PC-3 (cell line): ENCODE measurements around the gene PCDH1. TPM values are rescaled to one million over a fixed set of nuclear protein-coding genes. Genes with fewer than 3 reads are reported as not detected.

ENCODE experiments used
- ATAC-seq: fragments of 200-7000 bp; cut with Tn5 transposase; 2 replicates; pipeline ENCODE4 v1.9.1; 2020; ENCODE audit warnings: mild to moderate bottlenecking, moderate library complexity
- BruUV-seq: library from RNA; stranded (reverse); fragments of 400-500 nt; replicated peaks from 2 replicates; lab custom pipeline; 2021; lab: Mats Ljungman, UMichigan
- CTCF ChIA-PET: fragments of 300-600 bp; sonication (Branson Sonifier 250); formaldehyde crosslinking; loops from one replicate; lab custom pipeline; 2022; ENCODE audit warnings: antibody characterized with exemption; lab: Charles Lee
- POLR2A ChIA-PET: fragments of 300-600 bp; sonication (Branson Sonifier 250); formaldehyde crosslinking; loops from one replicate; lab custom pipeline; 2022; ENCODE audit warnings: antibody characterized with exemption; ENCODE audit not compliant: unreplicated experiment; lab: Charles Lee
- DNase-seq: peaks from one replicate; pipeline ENCODE4 v3.0.0-alpha.2; 2015
- H2AFZ ChIP-seq: fragments of 300-600 bp; sonication (generic); 2 replicates; pipeline ENCODE4 v1.6.0; 2016; ENCODE audit warnings: antibody characterized with exemption, low read length
- H3F3A ChIP-seq: fragments of 300-600 bp; sonication (generic); one replicate; pipeline ENCODE4 v1.6.0; 2017; ENCODE audit warnings: antibody characterized with exemption, low read length, control low read depth, mild to moderate bottlenecking; ENCODE audit not compliant: unreplicated experiment
- H3K27ac ChIP-seq: fragments of 300-600 bp; sonication (generic); 2 replicates; pipeline ENCODE4 v1.5.1; 2016; ENCODE audit warnings: mild to moderate bottlenecking, low read length
- H3K27me3 ChIP-seq: fragments of 300-600 bp; sonication (generic); 2 replicates; pipeline ENCODE4 v1.6.1; 2016; ENCODE audit warnings: low read length, mixed read lengths
- H3K36me3 ChIP-seq: fragments of 300-600 bp; sonication (generic); 2 replicates; pipeline ENCODE4 v1.6.1; 2016; ENCODE audit warnings: low read depth, mixed run types, low read length, mixed read lengths
- H3K4me1 ChIP-seq: fragments of 300-600 bp; sonication (generic); 2 replicates; pipeline ENCODE4 v1.5.1; 2016; ENCODE audit warnings: low read length; ENCODE audit not compliant: insufficient read depth
- H3K4me2 ChIP-seq: fragments of 300-600 bp; sonication (generic); 2 replicates; pipeline ENCODE4 v1.6.0; 2016; ENCODE audit warnings: low read length
- H3K4me3 ChIP-seq: fragments of 300-600 bp; sonication (generic); 2 replicates; pipeline ENCODE4 v1.5.1; 2016; ENCODE audit warnings: mild to moderate bottlenecking, low read length, mixed read lengths
- H3K79me2 ChIP-seq: fragments of 300-600 bp; sonication (generic); 2 replicates; pipeline ENCODE4 v1.6.1; 2017; ENCODE audit warnings: low read length, mixed read lengths
- H3K9ac ChIP-seq: fragments of 300-600 bp; sonication (generic); 2 replicates; pipeline ENCODE4 v1.6.0; 2016; ENCODE audit warnings: mild to moderate bottlenecking, low read length
- H3K9me2 ChIP-seq: fragments of 300-600 bp; sonication (generic); replicated peaks from 2 replicates; pipeline ENCODE4 v1.6.1; 2016; ENCODE audit warnings: mixed run types, low read length, mixed read lengths
- H3K9me3 ChIP-seq: fragments of 300-600 bp; sonication (generic); 2 replicates; pipeline ENCODE4 v1.6.1; 2016; ENCODE audit warnings: low read length, mixed read lengths
- H4K20me1 ChIP-seq: fragments of 300-600 bp; sonication (generic); 2 replicates; pipeline ENCODE4 v1.6.1; 2016; ENCODE audit warnings: low read length, mixed read lengths
- EZH2 ChIP-seq: fragments of 300-600 bp; sonication (generic); IDR thresholded peaks from one replicate; pipeline ENCODE4 v1.6.1; 2017; ENCODE audit warnings: antibody characterized with exemption, mild to moderate bottlenecking, low read length; ENCODE audit not compliant: unreplicated experiment
- EZH2phosphoT487 ChIP-seq: fragments of 300-600 bp; sonication (generic); IDR thresholded peaks from 2 replicates; pipeline ENCODE4 v1.6.1; 2018; ENCODE audit warnings: mild to moderate bottlenecking, antibody characterized with exemption, low read length, borderline replicate concordance
- intact Hi-C: fragments of 100-400 bp; cut with micrococcal nuclease; formaldehyde crosslinking; loops from 2 replicates; pipeline ENCODE4 v1.9.0; 2023
- total RNA-seq: library from RNA; depleted of rRNA; stranded (reverse); fragments of >200 nt; gene quantifications from 2 replicates; pipeline ENCODE4 v1.2.3, GENCODE V29; 2014
- TF ChIP-seq, protein P1 (sequence below): fragments of 300-600 bp; sonication (generic); conservative IDR thresholded peaks from 2 replicates; pipeline ENCODE4 v1.5.1; 2017; ENCODE audit warnings: antibody characterized with exemption, low read depth, mild to moderate bottlenecking, low read length

PCDH1 gene
- total RNA-seq, 1 experiment from 2014 or later: 55.8 TPM

GRCh38 chr5:141809380-141810096 is 68.7 kb downstream of the PCDH1 start:
- POLR2A ChIA-PET: no interaction called here

GRCh38 chr5:141808857-141809256 is 69.4 kb downstream of the PCDH1 start:
- no peak for ATAC-seq
- Histone ChIP-seq H3K27me3 (no peaks in the 10 kb centered on the region), H4K20me1 (no peaks in the 10 kb centered on the region), H3K9me3 (no peaks in the 10 kb centered on the region), H3K79me2 (no peaks in the 10 kb centered on the region), H2AFZ (no peak overlapping the region), H3K4me2 (no peak overlapping the region), H3K4me3 (no peak overlapping the region), H3K4me1 (no peaks in the 10 kb centered on the region), H3K9me2 (no peaks in the 10 kb centered on the region), H3K9ac (no peak overlapping the region), H3K36me3 (no peaks in the 10 kb centered on the region), H3F3A (no peaks in the 10 kb centered on the region), H3K27ac (no peak overlapping the region)
- DNase-seq: no peak
- no TSS peak for BruUV-seq
- intact Hi-C loops: no loop called here
- ChIA-PET CTCF (no interaction called here), POLR2A (no interaction called here)
- TF ChIP-seq, protein P1, sequence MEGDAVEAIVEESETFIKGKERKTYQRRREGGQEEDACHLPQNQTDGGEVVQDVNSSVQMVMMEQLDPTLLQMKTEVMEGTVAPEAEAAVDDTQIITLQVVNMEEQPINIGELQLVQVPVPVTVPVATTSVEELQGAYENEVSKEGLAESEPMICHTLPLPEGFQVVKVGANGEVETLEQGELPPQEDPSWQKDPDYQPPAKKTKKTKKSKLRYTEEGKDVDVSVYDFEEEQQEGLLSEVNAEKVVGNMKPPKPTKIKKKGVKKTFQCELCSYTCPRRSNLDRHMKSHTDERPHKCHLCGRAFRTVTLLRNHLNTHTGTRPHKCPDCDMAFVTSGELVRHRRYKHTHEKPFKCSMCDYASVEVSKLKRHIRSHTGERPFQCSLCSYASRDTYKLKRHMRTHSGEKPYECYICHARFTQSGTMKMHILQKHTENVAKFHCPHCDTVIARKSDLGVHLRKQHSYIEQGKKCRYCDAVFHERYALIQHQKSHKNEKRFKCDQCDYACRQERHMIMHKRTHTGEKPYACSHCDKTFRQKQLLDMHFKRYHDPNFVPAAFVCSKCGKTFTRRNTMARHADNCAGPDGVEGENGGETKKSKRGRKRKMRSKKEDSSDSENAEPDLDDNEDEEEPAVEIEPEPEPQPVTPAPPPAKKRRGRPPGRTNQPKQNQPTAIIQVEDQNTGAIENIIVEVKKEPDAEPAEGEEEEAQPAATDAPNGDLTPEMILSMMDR: no peak
- TF ChIP-seq EZH2: no peak
- TF ChIP-seq EZH2phosphoT487: no peak

More at GRCh38 chr5:141809380-141810096, 68.7 kb downstream of the PCDH1 start:
- Histone ChIP-seq H3K9me3 (no peaks in the 10 kb centered on the region), H3K4me2 (no peak overlapping the region), H3K4me3 (no peak overlapping the region), H3K36me3 (no peaks in the 10 kb centered on the region), H3K27ac (no peak overlapping the region), H3K9ac (no peak overlapping the region), H2AFZ (no peak overlapping the region), H4K20me1 (no peaks in the 10 kb centered on the region), H3K79me2 (no peaks in the 10 kb centered on the region), H3K27me3 (no peaks in the 10 kb centered on the region), H3F3A (no peaks in the 10 kb centered on the region), H3K4me1 (no peaks in the 10 kb centered on the region), H3K9me2 (no peaks in the 10 kb centered on the region)
- intact Hi-C loops: loop anchor here (5.0 to 10.0 kb wide), 2 partner anchors 65 to 107 kb away; partner anchors contain the start of gene PCDH1
- CTCF ChIA-PET: no interaction called here
- DNase-seq: no peak
- no TSS peak for BruUV-seq
- TF ChIP-seq, protein P1: no peak
- TF ChIP-seq EZH2: no peak
- no peak for TF ChIP-seq EZH2phosphoT487
- ATAC-seq: no peak

- ChIA-PET POLR2A (no interaction called here), CTCF (no interaction called here)
- Histone ChIP-seq H3K4me3 (no peak overlapping the region), H3K9ac (no peak overlapping the region), H2AFZ (no peak overlapping the region), H3K4me2 (no peak overlapping the region), H3K4me1 (no peaks in the 10 kb centered on the region), H3F3A (no peaks in the 10 kb centered on the region), H3K36me3 (no peaks in the 10 kb centered on the region), H3K27ac (no peak overlapping the region), H3K27me3 (no peaks in the 10 kb centered on the region), H3K79me2 (no peaks in the 10 kb centered on the region), H4K20me1 (no peaks in the 10 kb centered on the region), H3K9me2 (no peaks in the 10 kb centered on the region), H3K9me3 (no peaks in the 10 kb centered on the region)
- TF ChIP-seq EZH2: no peak
- no peak for DNase-seq
- BruUV-seq: no TSS peak
- intact Hi-C loops: no loop called here
- ATAC-seq: no peak
Measured at GRCh38 chr5:141807732-141808131, 70.5 kb downstream of the PCDH1 start.
